GM11168 (cell line): ENCODE results near the gene SHANK2.

Source experiments
- in situ Hi-C: fragments of 300-500 bp; cut with MboI; formaldehyde crosslinking; loops from one replicate; pipeline ENCODE4 v1.12.0; 2022; ENCODE audit warnings: low sequenced_read_pairs; ENCODE audit not compliant: unreplicated experiment

The SHANK2 gene

DNA sequence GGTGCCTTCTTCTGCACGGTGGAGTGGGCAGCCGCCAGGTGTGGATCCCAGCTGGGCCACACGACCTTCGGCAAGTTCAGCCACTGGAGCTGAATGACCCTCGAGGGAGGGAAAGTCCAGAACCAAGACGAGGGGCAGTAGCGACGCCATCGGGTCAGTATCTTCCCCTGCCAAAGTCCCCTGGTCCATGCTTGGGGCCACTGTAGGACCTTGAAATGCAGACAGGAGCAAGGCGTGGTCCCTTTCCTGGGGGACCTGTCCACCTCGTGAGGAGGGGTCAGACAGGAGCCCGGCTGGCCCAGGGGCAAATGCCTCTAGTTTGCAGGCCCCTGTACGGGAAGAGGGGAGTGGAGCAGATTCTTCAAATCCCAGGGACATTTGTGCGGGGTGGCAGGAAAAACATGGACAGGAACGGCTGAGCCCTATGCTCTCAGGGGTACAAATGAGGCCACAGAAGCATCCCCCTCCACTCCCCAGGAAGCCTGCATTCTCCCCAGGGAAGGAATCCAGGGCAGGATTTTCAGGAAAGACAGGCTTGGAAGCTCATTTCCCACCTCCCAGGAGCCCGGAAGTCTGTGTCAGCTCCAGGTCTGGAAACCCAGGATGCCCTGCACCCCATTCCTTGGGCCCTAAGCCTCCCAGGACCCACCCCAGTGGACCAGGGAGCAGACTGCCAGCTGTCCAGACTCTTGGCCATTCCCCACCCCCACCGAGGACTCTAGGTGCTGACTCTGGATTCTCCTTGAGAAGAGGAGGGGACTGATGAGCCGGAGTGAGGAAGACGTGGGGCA, 6.6 kb downstream of the SHANK2 start:
- in situ Hi-C loops, result no loop called here

DNA sequence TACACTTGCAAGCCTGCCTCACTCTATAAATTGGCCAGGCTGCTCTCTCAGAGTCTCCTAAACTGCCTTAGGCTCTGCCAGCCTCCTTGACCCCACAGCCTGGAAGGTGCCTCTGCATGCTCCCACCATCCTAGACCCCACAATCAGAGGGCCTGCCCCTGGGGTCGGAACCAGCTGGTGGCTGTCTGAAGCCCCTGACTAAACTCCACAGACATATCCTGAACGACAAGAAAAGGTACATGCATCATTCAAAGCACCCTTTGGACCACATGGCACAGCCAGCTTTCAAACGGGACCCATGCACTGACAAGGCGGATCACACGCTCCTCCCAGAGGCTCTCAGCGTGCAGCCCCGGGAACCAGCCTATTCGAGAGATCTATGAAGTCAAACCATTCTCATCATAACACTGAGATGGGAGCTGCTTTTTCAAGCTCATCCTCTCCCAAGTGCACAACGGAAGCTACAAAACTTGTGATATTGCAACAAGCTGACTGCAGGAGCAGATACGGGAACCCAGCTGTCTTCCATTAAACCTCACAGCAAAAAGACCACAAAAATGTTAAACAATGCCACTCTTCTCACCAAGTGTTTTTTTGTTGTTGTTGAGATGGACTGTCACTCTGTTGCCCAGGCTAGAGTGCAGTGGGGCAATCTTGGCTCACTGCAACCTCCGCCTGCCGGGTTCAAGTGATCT, 8.1 kb downstream of the SHANK2 start:
- in situ Hi-C loops, result no loop called here

DNA sequence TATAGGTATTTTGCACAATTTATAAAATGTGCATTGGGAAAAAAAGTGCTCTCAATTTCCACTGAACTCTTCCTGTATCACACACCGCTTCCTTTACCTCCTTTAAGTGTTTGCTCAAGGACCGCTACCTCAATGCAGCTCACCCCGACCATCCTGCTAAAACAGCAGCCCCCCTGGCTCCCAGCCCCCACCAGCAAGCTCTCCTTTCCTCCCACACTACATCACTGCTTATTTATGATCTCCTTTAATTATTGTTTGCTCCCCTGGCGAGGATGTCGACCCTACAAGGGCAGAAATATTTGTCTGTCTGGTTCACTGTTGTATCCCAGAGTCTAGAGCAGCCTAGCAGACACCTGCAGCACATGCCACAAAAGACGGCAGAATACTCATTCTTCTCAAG, 10.0 kb downstream of the SHANK2 start:
- in situ Hi-C loops, result no loop called here

DNA sequence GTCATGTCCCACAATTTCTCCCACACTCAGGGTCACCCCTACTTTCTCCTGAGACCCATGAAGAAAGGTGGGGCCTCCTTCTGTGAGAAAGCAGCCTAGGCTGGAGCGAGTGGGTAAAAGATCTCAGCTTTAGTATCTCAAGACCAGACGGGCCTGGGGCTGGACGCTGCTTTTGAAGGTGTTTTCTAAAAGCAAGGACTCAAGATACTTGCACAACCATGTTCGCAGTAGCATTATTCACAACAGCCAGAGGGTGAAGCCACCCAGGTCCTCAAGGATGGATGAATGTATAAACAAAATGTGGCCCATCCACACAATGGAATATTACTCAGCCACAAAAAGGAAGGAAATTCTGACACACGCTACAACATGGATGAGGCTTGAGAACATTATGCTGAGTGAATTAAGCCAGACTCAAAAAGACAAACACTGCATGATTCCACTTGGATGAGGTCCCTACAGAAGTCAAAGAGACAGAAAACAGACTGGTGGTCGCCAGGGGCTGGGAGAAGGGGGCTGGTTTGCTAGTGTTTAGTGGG, 10.6 kb downstream of the SHANK2 start:
- in situ Hi-C loops, result no loop called here

DNA sequence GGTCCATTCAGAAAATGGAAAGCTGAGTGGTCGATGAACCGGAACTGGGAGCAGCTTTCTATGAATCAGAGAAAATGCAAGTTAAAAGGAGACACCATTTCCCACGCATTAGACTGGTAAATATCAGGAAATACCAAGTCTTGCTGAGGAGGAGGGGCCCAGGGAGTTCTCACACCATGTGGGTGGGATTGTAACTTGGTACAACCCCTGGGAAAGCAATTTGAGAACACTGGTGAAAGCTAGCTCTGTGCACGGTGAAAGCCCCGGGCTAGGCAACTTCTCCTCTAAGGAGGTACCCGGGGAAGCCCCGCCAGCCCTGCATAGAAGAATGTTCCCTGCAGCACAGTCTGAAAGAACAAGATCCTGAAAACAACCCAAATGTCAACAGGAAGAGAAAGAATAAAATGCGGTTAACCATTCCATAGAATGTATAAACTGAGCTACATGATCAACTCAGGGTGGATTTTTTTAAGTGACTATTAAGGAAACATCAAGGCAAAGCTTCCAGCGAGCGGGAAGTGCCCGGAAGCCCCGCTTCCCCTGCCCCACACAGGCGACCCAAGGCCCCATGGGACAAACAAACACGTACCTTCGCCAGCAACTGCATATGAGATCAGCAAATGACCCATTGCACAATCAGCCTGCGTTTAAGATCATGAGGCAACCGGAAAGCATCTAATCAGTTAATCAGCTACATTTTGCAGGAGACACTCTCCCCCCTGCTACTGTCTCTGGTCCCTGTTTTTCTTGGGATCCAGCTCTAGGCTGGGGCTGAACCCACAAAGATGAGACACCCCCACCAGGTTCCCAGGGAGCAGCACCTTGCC, 11.3 kb downstream of the SHANK2 start:
- in situ Hi-C loops, result no loop called here

DNA sequence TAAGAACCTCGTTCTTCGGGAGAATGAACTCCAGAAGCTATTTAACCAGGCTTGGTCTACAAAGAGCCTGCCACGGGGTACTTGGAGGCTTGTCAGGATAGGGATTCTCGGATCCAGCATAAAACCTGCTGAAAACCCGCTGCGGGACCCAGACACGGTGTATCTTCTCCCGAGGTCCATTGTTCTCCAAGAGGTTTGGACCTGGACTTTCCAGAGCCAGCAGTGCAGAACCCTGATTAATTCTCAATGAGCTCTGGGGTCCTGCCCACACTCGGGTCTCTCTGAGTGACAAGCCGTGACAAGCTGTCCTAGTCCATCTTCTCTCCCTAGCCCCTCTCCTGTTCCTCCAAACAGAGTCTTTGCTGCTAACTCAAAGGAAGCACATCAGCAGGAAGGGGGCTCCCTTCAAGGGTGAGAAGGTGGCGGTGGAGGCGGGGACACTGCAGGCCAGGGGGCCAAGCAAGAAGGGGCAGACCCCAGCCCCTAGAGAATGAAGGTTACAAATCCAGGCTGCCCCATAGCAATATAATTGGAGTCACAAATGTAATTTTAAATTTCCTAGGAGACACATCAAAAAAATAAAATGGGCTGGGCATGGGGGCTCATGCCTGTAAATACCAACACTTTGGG, 12.2 kb downstream of the SHANK2 start:
- in situ Hi-C loops, result no loop called here

DNA sequence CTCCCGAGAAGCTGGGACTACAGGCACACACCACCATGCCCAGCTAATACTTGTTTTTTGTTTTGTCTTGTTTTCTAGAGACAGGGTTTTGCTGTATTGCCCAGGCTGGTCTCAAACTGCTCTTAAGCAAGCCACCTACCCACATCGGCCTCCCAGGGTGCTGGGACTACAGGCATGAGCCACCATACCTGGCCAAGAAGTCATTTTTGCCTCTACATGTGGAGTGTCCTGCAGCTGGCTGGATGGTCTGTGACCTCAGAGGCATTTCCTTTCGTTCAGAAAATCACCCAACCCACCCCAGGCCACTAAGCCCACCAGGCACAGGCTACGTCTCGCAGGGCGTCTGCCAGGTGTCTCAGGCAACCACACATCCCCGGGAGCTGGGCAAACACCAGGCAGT, 12.8 kb downstream of the SHANK2 start:
- in situ Hi-C loops, result loop anchor here (10.0 kb wide), 1 partner anchor 205 kb away; the partner anchor contains the start of gene DHCR7

DNA sequence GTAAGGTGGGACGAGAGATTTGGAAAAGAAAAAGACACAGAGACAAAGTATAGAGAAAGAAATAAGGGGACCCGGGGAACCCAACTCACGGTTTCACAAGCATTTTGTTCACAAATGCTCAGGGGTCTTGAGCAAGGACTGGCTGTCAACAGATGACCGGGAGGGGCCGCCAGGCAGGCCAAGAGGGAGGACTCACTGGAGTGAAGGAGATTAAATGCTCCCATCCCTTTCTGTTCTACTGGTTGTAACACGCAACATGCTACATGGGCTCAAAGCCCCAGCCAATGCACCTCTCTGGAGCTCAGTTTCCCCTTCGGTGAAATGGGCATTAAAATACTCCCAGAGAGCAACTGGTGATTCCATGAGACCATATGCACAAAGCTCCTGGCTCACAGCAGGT, 13.4 kb downstream of the SHANK2 start:
- in situ Hi-C loops, result loop anchor here (10.0 kb wide), 1 partner anchor 206 kb away; the partner anchor contains the start of gene DHCR7

DNA sequence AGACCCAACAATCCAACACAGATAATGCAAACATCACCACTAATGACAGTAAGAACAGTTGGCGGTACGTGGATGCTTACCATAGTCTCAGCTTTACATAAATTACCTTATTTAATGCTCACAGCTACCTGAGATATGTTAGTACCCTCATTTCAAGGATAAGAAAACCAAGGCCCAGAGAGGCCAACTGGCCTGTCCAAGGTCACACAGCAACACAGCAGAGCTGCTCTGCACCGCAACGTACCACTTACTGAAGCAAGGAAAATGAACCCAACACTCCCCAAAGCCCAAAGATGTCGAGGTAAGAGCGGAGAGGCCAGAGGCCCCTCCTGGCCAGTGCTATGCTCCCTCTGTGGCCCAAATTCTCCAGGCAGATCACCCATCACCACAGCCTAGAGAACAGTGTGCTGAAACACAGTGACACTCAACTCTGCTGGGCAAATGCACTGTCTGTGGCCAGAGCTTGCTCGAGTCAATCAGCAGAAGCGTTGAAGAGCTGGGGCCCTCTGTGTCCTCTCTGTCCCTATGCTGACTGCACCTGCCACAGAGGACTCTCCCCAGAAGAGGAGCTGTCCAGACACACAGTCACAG, 14.0 kb downstream of the SHANK2 start:
- in situ Hi-C loops, result loop anchor here (10.0 kb wide), 1 partner anchor 206 kb away; the partner anchor contains the start of gene DHCR7

DNA sequence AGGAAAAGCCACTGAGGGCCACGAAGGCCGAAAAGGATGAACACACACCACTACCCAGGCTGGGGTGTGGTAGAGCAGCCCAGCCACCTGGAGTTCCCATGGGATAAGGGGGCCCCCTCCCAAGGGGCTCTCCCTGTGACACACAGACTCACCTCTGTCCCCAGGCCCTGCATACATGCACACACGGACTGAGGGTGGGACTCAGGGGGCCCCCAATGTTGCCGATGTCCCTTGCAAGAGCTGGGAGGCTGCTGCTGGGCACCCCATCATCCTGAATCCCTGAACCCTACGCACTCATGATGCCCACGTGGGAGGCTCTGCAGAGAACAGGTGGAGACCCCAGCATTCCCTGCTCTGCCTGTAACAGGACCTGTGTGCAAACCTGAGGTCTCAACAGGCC, 14.5 kb downstream of the SHANK2 start:
- in situ Hi-C loops, result loop anchor here (10.0 kb wide), 1 partner anchor 207 kb away; the partner anchor contains the start of gene DHCR7

DNA sequence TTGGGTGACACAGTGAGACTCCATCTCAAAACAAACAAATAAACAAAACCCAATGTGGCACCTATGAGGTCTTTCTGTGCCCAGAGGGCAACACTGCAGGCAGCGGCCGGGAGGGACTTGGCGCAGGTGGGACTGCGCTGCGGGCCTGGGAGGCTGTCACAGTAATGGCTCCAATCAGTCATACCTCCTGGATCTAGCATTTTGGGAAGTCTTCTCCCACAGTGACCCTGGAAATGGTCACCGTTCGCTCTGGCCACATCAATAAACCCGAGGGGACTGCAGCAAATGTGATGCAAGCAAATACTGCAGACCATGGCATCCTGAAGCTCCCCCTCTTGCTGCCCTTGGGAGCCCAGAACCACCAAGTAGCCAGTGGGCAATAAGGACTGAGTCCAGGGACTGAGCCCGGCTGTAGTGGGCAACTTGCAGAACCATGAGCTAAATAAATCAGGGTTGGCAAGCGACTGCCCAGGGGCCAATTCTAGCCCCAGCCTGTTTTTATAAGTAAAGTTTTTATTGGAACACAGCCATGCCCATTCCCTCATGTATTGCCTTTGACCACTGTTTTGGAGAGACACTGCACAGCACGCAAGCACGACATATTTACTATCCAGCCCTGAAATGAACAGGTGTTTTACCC, 15.4 kb downstream of the SHANK2 start:
- in situ Hi-C loops, result loop anchor here (10.0 kb wide), 1 partner anchor 208 kb away; the partner anchor contains the start of gene DHCR7

DNA sequence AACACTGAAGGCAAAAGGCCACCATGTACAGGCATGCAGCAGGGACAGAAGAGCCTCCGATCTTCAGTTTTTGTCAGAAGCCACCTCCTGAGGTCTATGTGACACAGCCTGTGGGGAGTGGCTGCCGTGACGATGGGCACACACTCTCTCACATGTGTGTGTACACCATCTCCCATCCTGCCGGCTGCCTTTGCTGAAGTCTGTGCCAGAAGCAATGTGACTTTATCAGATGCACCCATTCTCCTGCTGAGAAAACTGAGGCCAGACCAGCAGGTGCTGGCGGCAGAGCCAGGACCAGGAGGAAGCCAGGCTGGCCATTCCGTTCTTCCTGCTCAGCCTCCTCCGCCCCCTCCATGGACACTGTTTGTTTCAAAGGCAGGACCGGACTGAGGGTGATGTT, 16.7 kb downstream of the SHANK2 start:
- in situ Hi-C loops, result loop anchor here (10.0 kb wide), 1 partner anchor 209 kb away; the partner anchor contains the start of gene DHCR7

DNA sequence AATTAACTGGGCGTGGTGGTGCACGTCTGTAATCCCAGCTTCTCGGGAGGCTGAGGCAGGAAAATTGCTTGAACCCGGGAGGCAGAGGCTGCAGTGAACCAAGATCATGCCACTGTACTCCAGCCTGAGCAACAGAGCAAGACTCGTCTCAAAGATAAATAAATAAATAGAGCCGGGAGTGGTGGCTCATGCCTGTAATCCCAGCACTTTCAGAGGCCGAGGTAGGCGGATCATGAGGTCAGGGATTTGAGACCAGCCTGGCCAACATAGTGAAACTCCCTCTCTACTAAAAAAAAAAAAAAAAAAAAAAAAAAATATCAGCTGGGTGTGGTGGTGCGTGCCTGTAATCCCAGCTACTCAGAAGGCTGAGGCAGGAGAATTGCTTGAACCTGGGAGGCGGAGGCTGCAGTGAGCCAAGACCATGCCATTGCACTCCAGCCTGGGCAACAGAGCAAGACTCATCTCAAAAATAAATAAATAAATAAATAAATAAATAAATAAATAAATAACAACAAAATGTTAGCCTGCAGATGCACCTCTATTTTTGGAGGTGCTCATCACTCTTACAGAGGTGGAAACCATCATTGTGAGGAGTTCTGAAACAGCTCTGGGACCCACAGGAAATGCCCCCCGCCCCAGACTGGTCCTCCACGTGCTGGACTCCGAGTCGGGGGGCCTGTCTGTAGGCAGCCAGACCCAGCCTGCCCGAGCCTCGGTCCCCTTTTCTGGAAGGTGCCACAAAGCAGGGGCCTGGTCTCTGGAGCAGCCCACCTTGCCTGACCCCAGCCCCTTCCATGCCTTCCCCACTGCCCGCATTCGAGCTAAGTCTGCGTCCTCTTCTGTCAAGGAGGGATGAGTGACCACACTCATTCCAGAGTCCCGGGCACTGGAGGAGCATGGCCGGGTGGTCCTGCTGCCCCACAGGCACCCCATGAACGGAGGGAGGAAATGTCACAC, 18.2 kb downstream of the SHANK2 start:
- in situ Hi-C loops, result loop anchor here (10.0 kb wide), 1 partner anchor 211 kb away; the partner anchor contains the start of gene DHCR7

DNA sequence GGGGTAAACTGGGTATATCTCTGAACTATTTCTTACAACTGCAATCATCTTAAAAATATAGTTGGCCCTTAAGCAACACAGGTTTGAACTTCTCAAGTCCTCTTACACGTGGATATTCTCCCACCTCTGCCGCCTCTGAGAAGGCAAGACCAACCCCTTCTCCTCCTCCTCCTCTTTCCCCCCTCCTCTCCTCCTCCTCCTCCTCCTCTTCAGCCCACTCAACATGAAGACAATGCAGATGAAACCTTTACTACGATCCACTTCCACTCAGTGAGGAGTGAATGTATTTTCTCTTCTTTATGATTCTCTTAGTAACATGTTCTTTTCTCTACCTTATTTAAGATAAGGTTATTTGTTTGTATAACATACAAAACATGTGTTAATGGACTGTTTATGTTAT, 20.0 kb downstream of the SHANK2 start:
- in situ Hi-C loops, result loop anchor here (10.0 kb wide), 1 partner anchor 212 kb away; the partner anchor contains the start of gene DHCR7

DNA sequence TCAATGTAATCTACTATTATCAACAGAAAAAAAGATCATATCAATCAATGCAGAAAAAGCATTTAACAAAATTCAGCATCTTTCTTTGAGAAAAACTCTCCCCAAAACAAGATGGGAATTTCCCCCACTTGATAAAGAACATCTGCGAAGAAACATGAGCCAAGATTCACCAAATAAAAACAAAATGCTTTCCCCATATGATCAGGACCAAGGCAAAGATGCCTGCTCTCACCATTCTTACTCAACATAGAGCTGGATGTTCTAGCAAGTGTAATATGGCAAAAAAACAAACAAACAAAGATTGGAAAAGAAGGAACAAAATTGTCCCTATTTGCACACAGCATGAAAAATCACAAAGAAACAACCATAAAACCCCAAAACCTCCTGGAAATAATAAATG, 23.4 kb downstream of the SHANK2 start:
- in situ Hi-C loops, result no loop called here

DNA sequence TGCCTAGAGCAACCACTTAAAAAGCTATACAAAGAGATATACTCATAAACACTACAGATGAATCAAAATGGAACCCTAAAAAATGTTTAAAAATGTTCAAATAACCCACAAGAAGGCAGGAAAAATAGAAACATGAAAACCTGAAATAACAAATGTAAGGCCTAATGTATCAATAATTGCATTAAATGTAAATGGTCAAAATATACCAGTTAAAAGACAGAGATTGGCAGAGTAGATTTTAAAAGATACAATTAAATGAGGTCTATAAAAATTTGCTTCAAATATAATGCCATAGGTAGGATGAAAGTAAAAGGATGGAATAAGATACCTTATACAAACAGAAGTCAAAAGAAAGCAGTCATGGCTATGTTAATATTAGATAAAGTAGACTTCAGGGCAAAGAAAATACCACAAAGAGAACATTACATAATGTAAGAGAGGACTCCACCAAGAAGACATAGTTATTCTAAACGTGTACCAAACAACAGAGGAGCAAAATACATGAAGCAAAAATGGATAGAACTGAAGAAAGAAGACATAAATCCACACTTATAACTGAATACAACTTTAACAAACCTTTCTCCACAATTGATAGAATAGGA, 25.2 kb downstream of the SHANK2 start:
- in situ Hi-C loops, result no loop called here
